ENCODE results near the gene FAM83E.
"Not testable (repeated sequence)": the region's sequence is repeated elsewhere in the genome, so short reads cannot be mapped to it uniquely, and the experiment has no call there.

The FAM83E gene

DNA sequence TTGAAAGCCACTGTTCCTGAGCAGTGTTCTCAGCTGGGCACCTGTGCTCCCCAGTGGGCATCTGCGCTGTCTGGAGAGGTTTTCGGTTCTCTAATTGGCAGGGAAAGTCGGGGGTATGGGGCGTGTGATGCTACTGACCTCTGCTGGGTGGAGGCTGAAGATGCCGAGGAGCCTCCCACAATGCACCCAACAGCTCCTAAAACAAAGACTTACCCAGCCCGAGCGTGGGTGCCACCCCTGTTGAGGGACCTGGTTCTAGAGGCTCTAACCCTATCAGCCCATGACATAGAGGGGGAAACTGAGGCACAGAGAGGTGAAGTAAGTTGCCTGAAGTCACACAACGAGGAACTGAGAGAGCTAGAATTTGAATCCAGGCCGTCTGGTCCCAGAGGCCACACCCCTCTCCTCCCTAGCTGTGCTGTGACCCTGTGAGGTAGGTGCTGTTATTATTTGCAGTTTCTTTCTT, 6.0 kb downstream of the FAM83E start:
- peak; percentile 70 for DNase-seq

DNA sequence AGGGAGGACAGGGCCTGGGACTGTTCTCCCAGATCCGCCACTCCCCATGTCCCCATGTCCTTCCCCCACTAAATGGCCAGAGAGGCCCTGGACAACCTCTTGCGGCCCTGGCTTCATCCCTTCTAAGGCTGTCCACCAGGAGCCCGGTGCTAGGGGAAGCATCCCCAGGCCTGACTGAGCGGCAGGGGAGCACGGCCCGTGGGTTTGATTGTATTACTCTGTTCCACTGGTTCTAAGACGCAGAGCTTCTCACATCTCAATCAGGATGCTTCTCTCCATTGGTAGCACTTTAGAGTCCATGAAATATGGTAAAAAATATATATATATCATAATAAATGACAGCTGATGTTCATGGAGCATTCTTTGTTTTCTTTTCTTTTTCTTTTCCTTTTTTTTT, 7.5 kb downstream of the FAM83E start:
- no peak for DNase-seq

DNA sequence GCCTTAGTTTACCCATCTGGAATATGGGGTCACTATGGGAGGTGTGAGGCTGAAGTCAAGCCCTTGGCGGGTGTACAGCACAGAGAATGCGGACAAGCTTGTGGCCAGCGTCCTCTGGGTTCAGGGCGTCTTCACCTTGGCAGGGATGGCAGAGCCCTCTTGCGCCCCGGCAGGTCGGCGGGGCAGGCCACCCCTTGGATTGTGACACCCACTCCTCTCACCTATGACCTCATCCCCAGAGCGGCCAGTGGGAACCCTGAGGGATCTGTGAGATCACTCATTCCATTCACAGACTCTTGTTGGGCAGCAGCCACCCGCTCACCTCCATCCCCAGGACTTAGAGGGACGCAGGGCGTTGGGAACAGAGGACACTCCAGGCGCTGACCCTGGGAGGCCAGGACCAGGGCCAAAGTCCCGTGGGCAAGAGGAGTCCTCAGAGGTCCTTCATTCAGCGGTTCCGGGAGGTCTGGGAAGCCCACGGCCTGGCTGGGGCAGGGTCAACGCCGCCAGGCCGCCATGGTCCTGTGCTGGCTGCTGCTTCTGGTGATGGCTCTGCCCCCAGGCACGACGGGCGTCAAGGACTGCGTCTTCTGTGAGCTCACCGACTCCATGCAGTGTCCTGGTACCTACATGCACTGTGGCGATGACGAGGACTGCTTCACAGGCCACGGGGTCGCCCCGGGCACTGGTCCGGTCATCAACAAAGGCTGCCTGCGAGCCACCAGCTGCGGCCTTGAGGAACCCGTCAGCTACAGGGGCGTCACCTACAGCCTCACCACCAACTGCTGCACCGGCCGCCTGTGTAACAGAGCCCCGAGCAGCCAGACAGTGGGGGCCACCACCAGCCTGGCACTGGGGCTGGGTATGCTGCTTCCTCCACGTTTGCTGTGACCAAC, 8.2 kb downstream of the FAM83E start, which contains the start of gene SPACA4:
Gene SPACA4, plus strand, starts transcription at position 280 of the 896 bp plus-strand sequence. Its CDS starts 237 bp downstream, at position 517.
- DNase-seq: no peak

DNA sequence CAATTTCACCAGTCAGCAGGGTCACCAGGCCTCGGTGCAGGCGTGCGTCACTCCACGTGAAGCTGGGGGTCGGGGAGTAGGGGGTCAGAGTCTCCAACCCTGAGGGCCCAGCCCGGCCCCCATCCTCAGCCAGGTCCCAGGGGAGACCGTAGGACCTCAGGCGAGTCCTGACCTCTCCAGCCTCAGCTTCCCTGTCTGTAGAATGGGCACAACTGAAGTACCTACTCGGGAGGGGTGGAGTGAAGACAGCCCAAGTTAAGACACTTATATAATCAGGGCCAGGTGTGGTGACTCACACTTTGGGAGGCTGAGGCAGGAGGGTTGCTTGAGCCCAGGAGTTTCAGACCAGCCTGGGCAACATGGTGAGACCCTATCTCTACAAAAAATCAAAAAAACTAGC, 11.0 kb downstream of the FAM83E start:
- no peak for DNase-seq

DNA sequence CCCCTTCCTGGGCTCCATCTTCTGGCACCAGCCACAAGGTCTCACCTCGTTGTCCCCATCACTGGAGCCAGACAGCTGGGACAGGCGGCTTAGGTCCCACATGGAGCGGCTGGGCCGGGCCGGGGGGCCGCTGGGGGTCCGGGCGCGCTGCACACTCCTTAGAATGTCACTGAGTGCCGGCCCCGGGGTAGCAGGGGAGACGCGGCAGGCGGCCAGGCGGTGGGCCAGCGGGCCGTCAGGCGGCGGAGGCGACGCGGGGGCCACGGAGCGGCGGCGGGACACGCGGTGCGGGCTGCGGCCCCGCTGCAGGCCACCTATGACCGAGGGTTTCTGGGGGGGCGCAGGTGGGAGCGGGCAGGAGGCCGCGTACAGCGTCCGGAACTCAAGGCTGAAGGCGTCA, 11.4 kb downstream of the FAM83E start:
- DNase-seq: no peak

DNA sequence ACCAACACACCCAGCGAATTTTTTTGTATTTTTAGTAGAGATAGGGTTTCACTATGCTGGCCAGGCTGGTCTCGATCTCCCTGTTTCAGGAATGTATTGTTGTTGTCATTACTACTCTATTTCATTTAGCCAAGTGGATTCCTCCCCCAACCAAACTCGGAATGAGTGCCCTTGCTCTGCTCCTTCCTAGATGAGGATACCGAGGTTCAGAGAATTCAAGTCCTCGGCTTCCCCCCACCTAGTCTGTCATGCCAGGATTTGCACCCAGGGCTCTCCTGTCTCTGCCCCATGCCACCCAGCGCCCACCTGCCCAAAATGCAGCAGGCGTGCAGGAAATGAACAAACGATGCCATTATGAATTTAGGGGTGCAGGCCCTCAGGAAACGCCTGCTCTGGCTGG, 11.9 kb downstream of the FAM83E start:
- no peak for DNase-seq

DNA sequence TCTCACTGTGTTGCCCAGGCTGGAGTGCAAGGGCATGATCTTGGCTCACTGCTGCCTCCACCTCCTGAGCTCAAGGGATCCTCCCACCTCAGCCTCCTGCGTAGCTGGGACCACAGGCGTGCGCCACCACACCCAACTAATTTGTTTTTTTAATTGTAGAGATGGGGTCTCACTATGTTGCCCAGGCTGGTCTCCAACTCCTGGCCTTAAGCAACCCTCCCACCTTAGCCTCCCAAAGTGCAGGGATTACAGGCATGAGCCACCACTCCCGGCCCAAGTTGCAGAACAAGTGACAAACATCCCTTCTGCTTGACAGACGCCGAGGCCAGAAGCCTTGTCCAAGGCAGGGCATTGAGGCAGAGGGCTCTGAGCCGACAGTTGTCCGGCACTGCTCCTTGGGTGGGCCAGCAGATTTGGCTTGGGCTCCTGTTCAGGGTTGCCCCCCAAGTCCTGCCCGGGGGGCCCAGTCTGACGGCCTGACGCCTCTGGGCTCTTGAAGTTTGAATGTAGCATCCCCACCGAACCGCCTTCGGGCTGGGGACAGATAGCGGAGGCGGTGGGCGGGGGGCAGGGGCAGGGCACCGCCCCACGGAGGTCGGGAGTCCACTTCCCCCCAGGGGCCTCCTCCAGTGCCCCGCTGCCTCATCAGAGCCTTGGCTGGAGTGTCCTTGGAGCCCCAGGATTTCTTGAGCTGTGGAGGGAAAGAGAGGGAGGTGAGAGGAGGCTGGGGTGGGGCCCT, 14.0 kb downstream of the FAM83E start:
- DNase-seq: no peak

DNA sequence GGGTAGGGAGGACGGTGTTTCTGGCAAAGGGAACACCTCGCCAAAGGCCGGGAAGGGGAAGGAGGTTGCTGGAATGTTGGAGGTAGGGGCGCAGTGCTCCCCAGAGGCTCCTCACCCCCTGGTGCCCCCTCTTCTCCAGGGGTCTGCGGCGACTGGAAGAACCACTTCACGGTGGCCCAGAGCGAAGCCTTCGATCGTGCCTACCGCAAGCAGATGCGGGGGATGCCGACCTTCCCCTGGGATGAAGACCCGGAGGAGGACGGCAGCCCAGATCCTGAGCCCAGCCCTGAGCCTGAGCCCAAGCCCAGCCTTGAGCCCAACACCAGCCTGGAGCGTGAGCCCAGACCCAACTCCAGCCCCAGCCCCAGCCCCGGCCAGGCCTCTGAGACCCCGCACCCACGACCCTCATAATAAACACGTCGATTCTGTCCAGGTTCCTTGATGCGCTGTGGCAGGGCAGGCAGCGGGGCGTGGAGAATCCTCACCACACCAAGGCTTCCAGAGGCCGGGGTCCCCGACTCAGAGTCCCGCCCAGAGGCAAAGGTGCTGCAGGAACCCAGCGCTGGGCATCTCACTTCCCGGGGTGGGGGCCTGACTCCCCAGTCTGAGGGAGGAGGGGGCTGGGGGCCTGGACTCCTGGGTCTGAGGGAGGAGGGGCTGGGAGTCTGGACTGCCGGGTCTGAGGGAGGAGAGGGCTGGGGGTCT, 15.7 kb downstream of the FAM83E start:
- DNase-seq: no peak

DNA sequence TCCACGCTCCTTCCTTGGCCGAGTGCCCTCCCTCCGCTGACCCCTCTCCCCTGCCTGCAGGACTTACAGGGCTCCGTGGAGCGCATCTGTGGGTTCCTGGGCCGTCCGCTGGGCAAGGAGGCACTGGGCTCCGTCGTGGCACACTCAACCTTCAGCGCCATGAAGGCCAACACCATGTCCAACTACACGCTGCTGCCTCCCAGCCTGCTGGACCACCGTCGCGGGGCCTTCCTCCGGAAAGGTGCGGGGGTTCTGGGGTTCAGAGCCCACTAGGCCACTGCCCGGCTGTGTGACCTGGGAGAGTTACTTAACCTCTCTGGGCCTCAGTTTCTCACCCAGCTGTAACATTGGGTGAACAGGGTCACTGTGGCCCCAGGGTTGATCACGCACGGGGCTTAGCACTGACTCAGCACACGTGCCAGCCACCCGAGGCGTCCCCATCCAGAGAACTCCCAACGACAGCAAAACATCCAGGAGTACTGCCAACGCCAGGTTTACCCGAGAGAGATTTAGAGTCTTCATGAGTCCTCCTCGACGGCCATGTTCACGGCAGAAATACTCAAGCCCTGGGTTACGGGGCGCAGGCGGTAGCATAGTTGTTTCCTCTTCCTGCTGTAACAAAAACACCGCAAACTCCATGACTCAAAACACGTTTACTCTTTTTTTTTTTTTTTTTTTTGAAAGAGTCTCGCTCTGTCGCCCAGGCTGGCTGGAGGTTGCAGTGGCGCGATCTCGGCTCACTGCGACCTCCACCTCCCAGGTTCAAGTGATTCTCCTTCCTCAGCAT, 18.0 kb downstream of the FAM83E start:
- DNase-seq: no peak

DNA sequence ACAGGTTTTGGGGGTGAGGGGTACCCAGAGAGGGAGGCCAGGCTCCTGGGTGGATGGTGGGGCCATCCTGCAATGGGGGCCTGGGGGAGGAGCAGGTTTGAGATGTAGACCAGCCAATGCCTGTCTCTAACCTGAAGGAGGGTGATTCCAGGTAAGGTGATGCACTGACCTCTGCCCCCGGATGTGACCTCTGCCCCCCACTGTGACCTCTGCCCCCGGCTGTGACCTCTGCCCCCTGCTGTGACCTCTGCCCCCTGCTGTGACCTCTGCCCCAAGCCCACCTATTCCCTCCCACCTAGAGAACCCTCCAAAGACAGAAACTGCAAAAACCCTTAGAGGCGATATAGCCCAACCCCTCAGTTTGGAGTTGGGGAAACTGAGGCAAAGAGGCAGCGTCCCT, 18.6 kb downstream of the FAM83E start:
- DNase-seq: no peak

DNA sequence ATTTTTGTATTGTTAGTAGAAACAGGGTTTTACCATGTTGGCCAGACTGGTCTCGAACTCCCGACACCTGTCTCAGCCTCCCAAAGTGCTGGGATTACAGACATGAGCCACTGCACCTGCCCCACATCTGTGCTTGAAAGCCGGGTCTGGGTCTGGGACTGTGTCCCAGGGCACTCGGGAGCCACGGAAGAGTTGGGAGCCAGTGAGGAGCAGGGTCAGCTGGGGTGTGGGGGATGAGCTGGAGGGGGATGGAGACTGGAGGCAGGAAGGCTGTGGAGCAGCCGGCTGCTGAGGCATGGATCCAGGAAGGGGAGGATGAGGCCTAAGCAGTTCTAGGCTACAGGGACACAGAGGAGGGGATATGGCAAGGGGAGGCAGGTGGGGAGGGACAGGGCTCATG, 19.0 kb downstream of the FAM83E start:
- no peak for DNase-seq

DNA sequence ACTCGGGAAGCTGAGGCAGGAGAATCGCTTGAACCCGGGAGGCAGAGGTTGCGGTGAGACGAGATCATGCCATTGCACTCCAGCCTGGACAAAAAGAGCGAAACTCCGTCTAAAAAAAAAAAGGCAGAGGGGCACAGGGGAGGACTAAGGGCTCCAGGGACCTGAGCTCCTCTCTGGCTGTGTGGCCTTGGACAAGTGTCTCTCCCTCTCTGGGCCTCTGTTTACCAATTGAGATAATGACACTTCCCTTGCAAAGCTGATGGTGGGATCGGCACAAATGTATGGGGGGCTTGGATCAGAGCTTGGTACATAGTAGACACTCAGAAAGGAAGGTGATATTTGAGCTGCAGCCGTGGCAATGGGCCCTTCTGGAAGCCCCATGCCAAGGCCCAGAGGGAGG, 19.7 kb downstream of the FAM83E start:
- no peak for DNase-seq

DNA sequence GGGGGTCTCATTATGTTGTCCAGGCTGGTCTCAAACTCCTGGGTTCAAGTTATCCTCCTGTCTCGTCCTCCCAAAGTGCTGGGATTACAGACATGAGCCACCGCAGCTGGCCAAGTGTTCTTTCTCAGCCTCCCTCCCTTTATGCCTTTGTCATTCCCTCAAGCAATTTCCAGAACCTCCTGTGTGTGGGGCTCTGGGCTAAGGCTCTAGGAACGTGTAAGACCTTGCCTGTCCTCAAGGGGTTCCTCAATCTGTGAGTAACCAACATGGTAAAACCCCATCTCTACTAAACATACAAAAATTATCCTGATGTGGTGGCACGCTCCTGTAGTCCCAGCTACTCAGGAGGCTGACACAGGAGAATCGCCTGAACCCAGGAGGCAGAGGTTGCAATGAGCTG, 23.9 kb downstream of the FAM83E start:
- peak; percentile 48 for DNase-seq

DNA sequence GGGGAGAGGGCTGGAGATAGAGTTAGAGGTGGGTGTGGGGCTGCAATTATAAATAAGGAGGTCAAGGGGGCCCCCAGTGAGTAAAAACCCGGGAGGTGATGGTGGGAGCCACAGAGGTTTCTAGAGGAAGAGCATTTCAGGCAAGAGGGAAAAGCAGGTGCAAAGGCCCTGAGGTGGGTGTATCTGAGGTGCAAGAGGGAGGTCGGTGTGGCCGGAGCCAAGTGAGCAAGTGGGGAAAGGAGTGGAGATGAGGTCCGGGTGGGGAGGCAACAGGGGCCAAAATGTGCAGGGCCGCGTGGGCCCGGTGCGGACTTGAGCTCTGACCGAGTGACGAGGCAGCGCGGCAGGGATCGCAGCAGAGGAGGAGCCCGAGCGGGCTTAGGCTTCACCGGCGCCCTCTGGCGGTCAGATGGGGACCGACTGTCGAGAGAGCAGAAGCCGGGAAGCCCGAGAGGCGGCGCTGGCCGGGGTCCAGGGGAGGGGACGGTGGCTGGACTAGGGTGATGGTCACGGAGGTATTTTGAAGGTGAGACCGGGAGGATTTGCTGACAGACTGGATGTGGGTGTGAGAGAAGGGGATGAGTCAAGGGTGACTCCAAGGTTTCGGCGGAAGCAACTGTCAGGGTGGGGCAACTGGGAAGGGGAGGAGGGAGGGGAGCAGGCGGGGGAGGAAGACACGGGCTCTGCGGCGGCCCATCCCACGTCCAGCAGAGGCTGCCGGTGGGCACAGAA, 26.0 kb downstream of the FAM83E start:
- peak; percentile 90 for DNase-seq

DNA sequence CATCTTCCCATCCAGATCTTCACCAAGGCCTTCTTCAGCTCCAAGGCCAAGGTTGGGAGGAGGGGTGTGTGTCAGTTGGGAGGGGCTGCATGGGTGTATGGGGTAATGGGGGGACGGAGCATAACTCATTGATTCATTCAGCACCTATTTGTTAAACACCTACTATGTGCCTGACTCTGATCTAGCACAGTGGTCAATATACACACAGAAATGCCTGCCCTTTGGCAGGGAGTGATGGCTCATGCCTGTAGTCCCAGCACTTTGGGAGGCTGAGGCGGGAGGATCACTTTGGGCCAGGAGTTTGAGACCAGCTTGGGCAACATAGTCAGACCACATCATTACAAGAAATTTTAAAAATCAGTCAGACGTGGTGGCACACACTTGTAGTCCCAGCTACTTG, 27.5 kb downstream of the FAM83E start:
- no peak for DNase-seq

DNA sequence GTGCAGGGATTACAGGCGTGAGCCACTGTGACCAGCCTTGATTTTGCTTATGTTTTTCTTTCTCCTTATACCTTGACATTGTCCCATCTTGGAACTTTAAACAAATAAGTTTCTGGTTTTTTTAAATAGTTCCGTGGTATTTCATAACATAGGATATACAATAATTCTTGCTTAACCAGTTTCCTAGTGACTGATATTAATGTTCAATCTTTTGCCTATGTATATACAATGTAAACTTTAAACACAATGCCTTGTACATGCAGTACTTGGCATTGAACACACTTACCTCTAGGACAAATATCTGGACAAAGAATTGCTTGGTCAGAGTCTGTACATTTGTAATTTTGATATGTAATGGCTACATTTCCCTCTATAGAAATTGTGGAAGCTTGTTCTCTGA, 32.7 kb downstream of the FAM83E start:
- DNase-seq: no peak

DNA sequence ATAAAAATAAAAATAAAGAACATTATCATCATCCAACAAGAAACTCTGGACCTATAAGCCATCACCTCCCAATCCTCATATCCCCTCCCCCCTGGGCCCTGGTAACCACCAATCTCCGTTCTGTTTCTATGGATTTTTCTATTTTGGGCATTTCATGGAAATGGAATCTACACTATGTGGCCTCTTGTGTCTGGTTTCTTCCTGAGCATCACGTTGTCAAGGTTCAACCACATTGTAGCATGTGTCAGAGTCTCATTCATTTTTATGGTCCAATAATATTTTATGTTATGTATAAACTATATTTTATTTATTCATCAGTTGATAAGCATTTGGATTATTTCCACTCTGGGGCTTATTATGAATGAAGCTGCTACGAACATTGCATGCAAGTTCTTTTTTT, 36.0 kb downstream of the FAM83E start:
- DNase-seq: no peak

DNA sequence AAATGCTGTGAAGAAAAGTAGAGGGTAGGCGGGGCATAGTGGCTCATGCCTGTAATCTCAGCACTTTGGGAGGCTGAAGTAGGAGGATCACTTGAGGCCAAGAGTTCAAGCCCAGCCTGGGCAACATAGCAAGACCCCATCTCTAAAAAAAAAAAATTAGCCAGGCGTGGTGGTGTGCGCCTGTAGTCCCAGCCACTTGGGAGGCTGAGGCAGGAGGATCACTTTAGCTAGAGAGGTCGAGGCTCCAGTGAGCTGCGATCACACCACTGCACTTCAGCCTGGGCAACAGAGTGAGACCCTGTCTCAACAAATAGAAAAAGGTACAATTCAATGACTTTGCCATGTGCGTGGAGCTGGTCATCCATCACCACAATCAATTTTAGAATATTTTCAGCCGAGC, 37.0 kb downstream of the FAM83E start:
- DNase-seq: not testable (repeated sequence)

DNA sequence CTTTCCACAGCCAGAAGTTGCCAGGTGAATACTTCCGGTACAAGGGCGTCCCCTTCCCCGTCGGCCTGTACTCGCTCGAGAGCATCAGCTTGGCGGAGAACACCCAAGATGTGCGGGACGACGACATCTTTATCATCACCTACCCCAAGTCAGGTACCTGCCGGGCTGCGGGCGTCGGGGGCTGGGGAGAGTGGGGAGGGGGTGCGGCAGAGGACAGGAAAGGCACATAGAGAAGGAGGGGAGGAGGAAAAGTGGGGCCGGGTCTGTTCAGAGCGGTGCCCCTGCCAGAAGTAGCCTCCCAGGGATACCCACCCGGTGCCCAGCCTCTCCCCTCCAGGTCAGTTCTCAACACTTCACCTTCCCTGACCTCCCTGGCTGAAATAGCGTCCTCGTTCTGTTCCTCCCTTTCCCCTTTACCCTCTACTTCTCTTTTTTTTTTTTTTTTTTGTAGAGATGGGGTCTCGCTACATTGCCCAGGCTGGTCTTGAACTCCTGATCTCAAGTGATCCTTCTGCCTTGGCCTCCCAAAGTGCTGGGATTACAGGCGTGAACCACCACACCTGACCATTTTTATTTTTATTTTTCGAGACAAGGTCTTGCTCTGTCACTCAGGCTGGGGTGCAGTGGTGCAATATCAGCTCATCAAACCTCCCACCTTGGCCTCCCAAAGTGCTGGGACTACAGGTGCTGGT, 38.8 kb downstream of the FAM83E start:
- DNase-seq: no peak

DNA sequence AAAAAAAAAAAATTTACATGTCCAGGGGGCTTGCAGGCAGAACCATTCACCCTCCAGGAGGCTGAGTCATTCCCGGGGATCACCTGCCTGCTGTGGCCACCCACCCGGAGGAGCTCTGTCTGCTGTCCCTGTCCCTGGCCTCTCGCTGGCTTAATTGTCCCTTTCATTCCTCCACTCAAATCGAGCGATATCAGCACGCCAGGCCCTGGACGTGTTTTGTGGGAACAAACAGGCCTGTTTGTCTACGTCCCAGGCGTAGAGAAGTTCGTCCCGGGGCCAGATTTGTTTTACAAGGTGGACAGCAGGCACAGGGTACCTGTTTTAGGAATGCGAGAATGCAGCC, 41.7 kb downstream of the FAM83E start:
- no peak for DNase-seq
